Activated effector memory CD4-positive, alpha-beta T cell treated with Interleukin-2 at 50 U/mL for 16 hours (primary cell): ENCODE results near the gene FCHO1.

Source experiments
- DNase-seq: peaks from one replicate; pipeline ENCODE4 v3.0.0-alpha.2; 2020

FCHO1 gene

GRCh38 chr19:17751103-17751911 is at the start of gene FCHO1:
TSS of gene FCHO1 (plus strand) at chr19:17751477. CDS start at chr19:17755165, 3,688 bp downstream.
- peak; percentile 86 for DNase-seq

- DNase-seq = peak; percentile 44
Observed at GRCh38 chr19:17703824-17704463, 47.3 kb upstream of the FCHO1 start.

- DNase-seq = no peak
Observed at GRCh38 chr19:17706750-17707181, 44.5 kb upstream of the FCHO1 start.

- no peak for DNase-seq
Observed at GRCh38 chr19:17711851-17712250, 39.4 kb upstream of the FCHO1 start.

GRCh38 chr19:17716309-17716929 is 34.9 kb upstream of the FCHO1 start:
- DNase-seq = no peak

GRCh38 chr19:17718550-17718946 is 32.7 kb upstream of the FCHO1 start:
- DNase-seq = no peak

GRCh38 chr19:17718947-17719711 is 32.1 kb upstream of the FCHO1 start, which contains the start of gene MAP1S:
TSS of gene MAP1S (plus strand) at chr19:17719480. CDS start at chr19:17719503, 23 bp downstream.
- peak; percentile 44 for DNase-seq

GRCh38 chr19:17719730-17720400 is 31.4 kb upstream of the FCHO1 start:
- DNase-seq = peak; percentile 13

GRCh38 chr19:17720440-17720839 is 30.8 kb upstream of the FCHO1 start:
- DNase-seq = no peak

GRCh38 chr19:17721111-17721628 is 30.1 kb upstream of the FCHO1 start:
- DNase-seq = no peak

- no peak for DNase-seq
Observed at GRCh38 chr19:17721821-17722220, 29.5 kb upstream of the FCHO1 start.

GRCh38 chr19:17722655-17723240 is 28.5 kb upstream of the FCHO1 start:
- DNase-seq = no peak

GRCh38 chr19:17724655-17725054 is 26.6 kb upstream of the FCHO1 start:
- no peak for DNase-seq

GRCh38 chr19:17725422-17726078 is 25.7 kb upstream of the FCHO1 start:
- no peak for DNase-seq

GRCh38 chr19:17726136-17726741 is 25.0 kb upstream of the FCHO1 start:
- DNase-seq = no peak

GRCh38 chr19:17726964-17727773 is 24.1 kb upstream of the FCHO1 start:
- no peak for DNase-seq

- DNase-seq = no peak
Observed at GRCh38 chr19:17727843-17728242, 23.4 kb upstream of the FCHO1 start.

- DNase-seq = no peak
Observed at GRCh38 chr19:17733127-17733526, 18.1 kb upstream of the FCHO1 start.

GRCh38 chr19:17734146-17734545 is 17.1 kb upstream of the FCHO1 start:
- no peak for DNase-seq

- DNase-seq = no peak
Observed at GRCh38 chr19:17735410-17735809, 15.9 kb upstream of the FCHO1 start.
